Hepatocyte (in vitro differentiated cells): ENCODE results near the gene ERCC1. TPM values are rescaled to one million over a fixed set of nuclear protein-coding genes. Genes with fewer than 3 reads are reported as not detected.

ENCODE experiments used
- DNase-seq: peaks from one replicate; pipeline ENCODE4 v3.0.0-alpha.2; 2016; ENCODE audit warnings: low spot score
- H2AFZ ChIP-seq: fragments of 200-600 bp; sonication (generic); 2 replicates; pipeline ENCODE4 v1.6.0; 2016; ENCODE audit warnings: antibody characterized with exemption, mild to moderate bottlenecking
- H3K27ac ChIP-seq: fragments of 200-600 bp; sonication (generic); 2 replicates; pipeline ENCODE4 v1.5.1; 2016; ENCODE audit warnings: mild to moderate bottlenecking
- H3K27me3 ChIP-seq: fragments of 200-600 bp; sonication (generic); 2 replicates; pipeline ENCODE4 v1.6.1; 2016
- H3K36me3 ChIP-seq: fragments of 200-600 bp; sonication (generic); replicated peaks from 2 replicates; pipeline ENCODE4 v1.5.1; 2016; ENCODE audit warnings: low read depth; ENCODE audit not compliant: insufficient read depth
- H3K4me1 ChIP-seq: fragments of 200-600 bp; sonication (generic); 2 replicates; pipeline ENCODE4 v1.5.1; 2016; ENCODE audit warnings: mild to moderate bottlenecking, moderate library complexity; ENCODE audit not compliant: insufficient read depth
- H3K4me2 ChIP-seq: fragments of 200-600 bp; sonication (generic); 2 replicates; pipeline ENCODE4 v1.6.0; 2016
- H3K4me3 ChIP-seq: fragments of 200-600 bp; sonication (generic); 2 replicates; pipeline ENCODE4 v1.5.1; 2016; ENCODE audit warnings: mild to moderate bottlenecking
- H3K79me2 ChIP-seq: fragments of 200-600 bp; sonication (generic); 2 replicates; pipeline ENCODE4 v1.6.0; 2017; ENCODE audit warnings: mild to moderate bottlenecking
- H3K9me2 ChIP-seq: fragments of 200-600 bp; sonication (generic); replicated peaks from 2 replicates; pipeline ENCODE4 v1.6.0; 2017; ENCODE audit warnings: mild to moderate bottlenecking; ENCODE audit not compliant: insufficient read depth
- H3K9me3 ChIP-seq: fragments of 200-600 bp; sonication (generic); 2 replicates; pipeline ENCODE4 v1.5.1; 2016; ENCODE audit warnings: low read depth, mild to moderate bottlenecking
- H4K20me1 ChIP-seq: fragments of 200-600 bp; sonication (generic); 2 replicates; pipeline ENCODE4 v1.6.0; 2016; ENCODE audit warnings: mild to moderate bottlenecking; ENCODE audit not compliant: insufficient read depth, poor library complexity, severe bottlenecking
- EZH2 ChIP-seq: fragments of 200-600 bp; sonication (generic); IDR thresholded peaks from 2 replicates; pipeline ENCODE4 v1.6.1; 2016; ENCODE audit warnings: antibody characterized with exemption, mild to moderate bottlenecking, borderline replicate concordance
- EZH2phosphoT487 ChIP-seq: fragments of 200-600 bp; sonication (generic); IDR thresholded peaks from one replicate; pipeline ENCODE4 v1.6.1; 2018; ENCODE audit warnings: antibody characterized with exemption, mild to moderate bottlenecking, low read depth, moderate library complexity; ENCODE audit not compliant: unreplicated experiment, severe bottlenecking
- WGBS: methylation state at CpG from one replicate; pipeline ENCODE4 v1.1.6; 2016; ENCODE audit warnings: low lambda C conversion rate; ENCODE audit errors: missing lambda C conversion rate; 5-methylcytosine and 5-hydroxymethylcytosine counted together
- polyA plus RNA-seq: library from polyadenylated mRNA; unstranded; fragments of >200 nt; fragmentation: Nextera tagmentation; extraction: Ambion mirVana; gene quantifications from 2 replicates; pipeline ENCODE4 v1.2.1, GENCODE V29; 2016
- total RNA-seq: library from RNA; depleted of rRNA; stranded (reverse); fragments of >200 nt; gene quantifications from 2 replicates; pipeline ENCODE4 v1.2.3, GENCODE V29; 2014
- TF ChIP-seq, protein P1 (sequence below): fragments of 200-600 bp; sonication (generic); IDR thresholded peaks from 2 replicates; pipeline ENCODE4 v1.5.1; 2016; ENCODE audit warnings: antibody characterized with exemption, mild to moderate bottlenecking; ENCODE audit not compliant: poor library complexity

Gene ERCC1
- total RNA-seq: 42.5 and 51.0 TPM in 2 replicates
- polyA plus RNA-seq: 66.7 and 72.8 TPM in 2 replicates

DNA sequence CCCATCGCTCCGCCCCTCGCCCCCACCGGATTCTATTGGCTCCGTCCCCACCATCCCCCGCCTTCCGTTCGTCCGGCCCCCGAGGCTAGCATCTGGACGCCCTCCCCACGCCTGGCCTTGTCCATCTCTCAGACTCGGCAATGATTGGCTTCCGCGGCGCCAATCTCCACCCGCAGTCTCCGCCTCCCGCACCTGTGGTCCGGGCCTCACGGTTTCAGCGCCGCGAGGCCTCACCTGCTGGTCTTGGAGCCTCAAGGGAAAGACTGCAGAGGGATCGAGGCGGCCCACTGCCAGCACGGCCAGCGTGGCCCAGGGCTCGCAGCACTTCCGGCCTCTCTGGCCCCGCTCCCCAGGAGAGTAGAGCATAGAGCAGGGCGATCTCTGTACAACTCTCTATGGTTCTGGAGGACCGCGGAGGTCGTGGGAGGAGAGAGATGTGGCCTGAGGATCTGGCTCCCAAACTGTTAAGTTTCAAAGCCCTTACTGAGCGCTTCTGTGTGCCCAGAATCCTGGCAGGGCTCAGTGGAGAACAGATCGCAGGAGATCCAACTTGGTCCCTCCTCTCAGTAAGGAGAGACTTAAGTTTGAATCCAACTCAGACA lies at the start of gene ERCC1:
Gene ERCC1, minus strand, starts transcription at position 329 of the 602 bp plus-strand sequence. CDS start 543 bp downstream, outside the sequence.
- Histone ChIP-seq H3K36me3 (no peaks in the 10 kb centered on the region), H3K27ac (peak within 1 kb of the TSS; percentile 94), H3K4me1 (peaks cover 22% of the 10 kb centered on the region), H3K9me2 (no peaks in the 10 kb centered on the region), H3K4me2 (peak within 1 kb of the TSS; percentile 76), H3K9me3 (no peaks in the 10 kb centered on the region), H3K27me3 (no peaks in the 10 kb centered on the region), H3K79me2 (peaks cover 10% of the 10 kb centered on the region), H4K20me1 (no peaks in the 10 kb centered on the region), H3K4me3 (peak within 1 kb of the TSS; percentile 8), H2AFZ (peak within 1 kb of the TSS; percentile 49)
- TF ChIP-seq EZH2phosphoT487 (no peak), EZH2 (no peak)
- TF ChIP-seq, protein P1, sequence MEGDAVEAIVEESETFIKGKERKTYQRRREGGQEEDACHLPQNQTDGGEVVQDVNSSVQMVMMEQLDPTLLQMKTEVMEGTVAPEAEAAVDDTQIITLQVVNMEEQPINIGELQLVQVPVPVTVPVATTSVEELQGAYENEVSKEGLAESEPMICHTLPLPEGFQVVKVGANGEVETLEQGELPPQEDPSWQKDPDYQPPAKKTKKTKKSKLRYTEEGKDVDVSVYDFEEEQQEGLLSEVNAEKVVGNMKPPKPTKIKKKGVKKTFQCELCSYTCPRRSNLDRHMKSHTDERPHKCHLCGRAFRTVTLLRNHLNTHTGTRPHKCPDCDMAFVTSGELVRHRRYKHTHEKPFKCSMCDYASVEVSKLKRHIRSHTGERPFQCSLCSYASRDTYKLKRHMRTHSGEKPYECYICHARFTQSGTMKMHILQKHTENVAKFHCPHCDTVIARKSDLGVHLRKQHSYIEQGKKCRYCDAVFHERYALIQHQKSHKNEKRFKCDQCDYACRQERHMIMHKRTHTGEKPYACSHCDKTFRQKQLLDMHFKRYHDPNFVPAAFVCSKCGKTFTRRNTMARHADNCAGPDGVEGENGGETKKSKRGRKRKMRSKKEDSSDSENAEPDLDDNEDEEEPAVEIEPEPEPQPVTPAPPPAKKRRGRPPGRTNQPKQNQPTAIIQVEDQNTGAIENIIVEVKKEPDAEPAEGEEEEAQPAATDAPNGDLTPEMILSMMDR: no peak
- peak; percentile 98 for DNase-seq
- WGBS: 3% methylated on average over 30 of the region's 37 CpGs

DNA sequence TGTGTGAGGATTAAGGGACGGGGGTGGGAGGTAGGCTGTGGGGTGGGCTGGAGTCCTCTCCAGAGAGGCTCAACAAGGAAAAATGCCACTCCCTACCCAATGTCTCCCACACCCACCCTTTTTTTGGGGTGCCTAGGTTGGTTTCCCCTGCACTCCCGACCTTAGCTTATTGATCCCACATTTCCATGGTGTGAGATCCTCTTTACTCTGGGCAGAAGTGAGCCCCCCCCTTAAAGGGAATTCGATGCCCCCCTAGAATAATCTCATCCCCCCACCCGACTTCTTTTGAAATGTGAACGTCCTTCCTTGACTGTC lies 49.6 kb upstream of the ERCC1 start:
- 45% methylated on average over 4 of the region's 5 CpGs for WGBS
- Histone ChIP-seq H3K27me3 (peaks cover 16% of the 10 kb centered on the region), H3K36me3 (no peaks in the 10 kb centered on the region), H3K9me3 (no peaks in the 10 kb centered on the region), H3K9me2 (no peaks in the 10 kb centered on the region), H3K4me3 (no peak overlapping the region), H3K4me2 (no peak overlapping the region), H4K20me1 (no peaks in the 10 kb centered on the region), H3K79me2 (no peaks in the 10 kb centered on the region), H3K4me1 (no peaks in the 10 kb centered on the region), H2AFZ (no peak overlapping the region), H3K27ac (no peak overlapping the region)
- DNase-seq: no peak
- TF ChIP-seq EZH2 (no peak), EZH2phosphoT487 (no peak)
- TF ChIP-seq, protein P1: no peak

DNA sequence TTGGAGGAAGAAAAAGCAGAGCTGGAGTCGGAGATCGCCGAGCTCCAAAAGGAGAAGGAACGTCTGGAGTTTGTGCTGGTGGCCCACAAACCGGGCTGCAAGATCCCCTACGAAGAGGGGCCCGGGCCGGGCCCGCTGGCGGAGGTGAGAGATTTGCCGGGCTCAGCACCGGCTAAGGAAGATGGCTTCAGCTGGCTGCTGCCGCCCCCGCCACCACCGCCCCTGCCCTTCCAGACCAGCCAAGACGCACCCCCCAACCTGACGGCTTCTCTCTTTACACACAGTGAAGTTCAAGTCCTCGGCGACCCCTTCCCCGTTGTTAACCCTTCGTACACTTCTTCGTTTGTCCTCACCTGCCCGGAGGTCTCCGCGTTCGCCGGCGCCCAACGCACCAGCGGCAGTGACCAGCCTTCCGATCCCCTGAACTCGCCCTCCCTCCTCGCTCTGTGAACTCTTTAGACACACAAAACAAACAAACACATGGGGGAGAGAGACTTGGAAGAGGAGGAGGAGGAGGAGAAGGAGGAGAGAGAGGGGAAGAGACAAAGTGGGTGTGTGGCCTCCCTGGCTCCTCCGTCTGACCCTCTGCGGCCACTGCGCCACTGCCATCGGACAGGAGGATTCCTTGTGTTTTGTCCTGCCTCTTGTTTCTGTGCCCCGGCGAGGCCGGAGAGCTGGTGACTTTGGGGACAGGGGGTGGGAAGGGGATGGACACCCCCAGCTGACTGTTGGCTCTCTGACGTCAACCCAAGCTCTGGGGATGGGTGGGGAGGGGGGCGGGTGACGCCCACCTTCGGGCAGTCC lies 49.0 kb upstream of the ERCC1 start:
- peak overlapping the region; percentile 69 for H3K4me2 ChIP-seq
- H4K20me1 ChIP-seq: no peaks in the 10 kb centered on the region
- no peaks in the 10 kb centered on the region for H3K9me3 ChIP-seq
- 32% methylated on average over 41 of the region's 44 CpGs for WGBS
- no peaks in the 10 kb centered on the region for H3K36me3 ChIP-seq
- TF ChIP-seq EZH2: no peak
- TF ChIP-seq, protein P1: no peak
- TF ChIP-seq EZH2phosphoT487: no peak
- H3K4me1 ChIP-seq: no peaks in the 10 kb centered on the region
- H3K27ac ChIP-seq: no peak overlapping the region
- peak; percentile 28 for DNase-seq
- no peaks in the 10 kb centered on the region for H3K79me2 ChIP-seq
- H3K4me3 ChIP-seq: no peak overlapping the region
- no peaks in the 10 kb centered on the region for H3K9me2 ChIP-seq
- H3K27me3 ChIP-seq: peaks cover 16% of the 10 kb centered on the region
- H2AFZ ChIP-seq: no peak overlapping the region
